Lower lobe of right lung (tissue), 2 donors: Measurements from ENCODE around the gene IMP4. TPM values are rescaled to one million over a fixed set of nuclear protein-coding genes. Genes with fewer than 3 reads are reported as not detected.

ENCODE experiments used
- ATAC-seq, 2 donors: fragments of 200-7000 bp; cut with Tn5 transposase; one replicate each; pipeline ENCODE4 v1.9.1; 2020 to 2022; ENCODE audit warnings: mild to moderate bottlenecking in 2 of 2, moderate library complexity in 2 of 2
- DNase-seq: peaks from one replicate; pipeline ENCODE4 v3.0.0-alpha.2; 2020
- H3K27ac ChIP-seq: fragments of 200-600 bp; one replicate; pipeline ENCODE4 v1.8.0; 2022
- H3K27me3 ChIP-seq: fragments of 200-600 bp; one replicate; pipeline ENCODE4 v1.8.0; 2022; ENCODE audit warnings: low read depth
- H3K36me3 ChIP-seq: fragments of 200-600 bp; one replicate; pipeline ENCODE4 v1.8.0; 2022; ENCODE audit warnings: mild to moderate bottlenecking
- H3K4me1 ChIP-seq: fragments of 200-600 bp; one replicate; pipeline ENCODE4 v1.8.0; 2022
- H3K4me3 ChIP-seq: fragments of 200-600 bp; one replicate; pipeline ENCODE4 v1.8.0; 2022; ENCODE audit warnings: mild to moderate bottlenecking
- H3K9me3 ChIP-seq: fragments of 200-600 bp; one replicate; pipeline ENCODE4 v1.8.0; 2022
- intact Hi-C: fragments of 100-400 bp; cut with DNase I; formaldehyde crosslinking; loops from one replicate; pipeline ENCODE4 v1.11.0; 2022
- total RNA-seq: library from RNA; stranded (reverse); fragmentation: NEBNext Ultra II Directional; extraction: Animal tissue kit (Norgen Biotek cat#: 25700); gene quantifications from one replicate; pipeline ENCODE4 v1.2.1, GENCODE V29; 2021
- TF ChIP-seq, protein P1 (sequence below): fragments of 200-600 bp; IDR thresholded peaks from one replicate; pipeline ENCODE4 v1.8.0; 2022; ENCODE audit warnings: antibody characterized with exemption, mild to moderate bottlenecking
- donor health status: DM: no; HTN: yes; CAD: no; lungs with severe emphysema.

Gene IMP4
- total RNA-seq, 1 donor from 2014 or later: 55.9 TPM

DNA sequence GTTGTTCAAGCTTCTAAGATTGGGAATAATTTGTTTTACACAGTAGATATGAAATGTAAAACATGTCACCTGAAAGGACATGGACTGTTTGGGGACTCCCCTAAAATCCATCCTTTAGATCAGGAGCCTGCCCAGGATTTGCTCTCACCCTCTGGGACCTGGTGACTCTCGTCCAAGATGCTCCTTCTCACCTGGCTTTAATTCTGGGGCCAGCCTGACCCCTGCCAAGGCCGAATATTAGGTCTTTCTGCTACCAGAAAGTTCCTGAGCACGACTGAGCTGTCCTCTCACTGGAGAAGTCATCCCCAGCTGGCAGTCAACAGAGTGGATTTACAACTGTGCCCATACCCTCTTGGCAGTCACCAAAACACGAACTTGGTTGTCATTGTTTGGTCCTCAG is 38.4 kb downstream of the IMP4 start:
- no peak for ATAC-seq
- H3K9me3 ChIP-seq: no peaks in the 10 kb centered on the region

DNA sequence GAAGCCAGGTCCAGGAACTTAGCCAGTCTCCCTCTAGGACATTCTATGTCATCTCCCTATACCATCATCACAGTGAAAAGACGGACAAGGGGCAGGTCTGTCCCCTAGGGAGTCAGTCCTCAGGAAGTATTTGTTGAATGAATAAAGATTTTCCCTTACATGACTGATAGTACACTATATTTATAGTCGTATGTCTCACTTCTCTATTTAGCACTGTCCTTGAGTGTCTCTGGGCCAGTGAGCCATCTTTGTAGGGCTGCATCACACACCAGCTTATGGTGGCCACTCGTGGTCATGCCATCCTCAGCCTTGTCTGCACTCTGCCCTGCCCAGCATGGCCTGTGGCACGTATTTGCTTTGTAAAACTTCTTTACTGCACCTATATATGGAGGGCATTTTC is 38.9 kb downstream of the IMP4 start:
- ATAC-seq: no peak
- H3K27me3 ChIP-seq: no peaks in the 10 kb centered on the region
- TF ChIP-seq, protein P1, sequence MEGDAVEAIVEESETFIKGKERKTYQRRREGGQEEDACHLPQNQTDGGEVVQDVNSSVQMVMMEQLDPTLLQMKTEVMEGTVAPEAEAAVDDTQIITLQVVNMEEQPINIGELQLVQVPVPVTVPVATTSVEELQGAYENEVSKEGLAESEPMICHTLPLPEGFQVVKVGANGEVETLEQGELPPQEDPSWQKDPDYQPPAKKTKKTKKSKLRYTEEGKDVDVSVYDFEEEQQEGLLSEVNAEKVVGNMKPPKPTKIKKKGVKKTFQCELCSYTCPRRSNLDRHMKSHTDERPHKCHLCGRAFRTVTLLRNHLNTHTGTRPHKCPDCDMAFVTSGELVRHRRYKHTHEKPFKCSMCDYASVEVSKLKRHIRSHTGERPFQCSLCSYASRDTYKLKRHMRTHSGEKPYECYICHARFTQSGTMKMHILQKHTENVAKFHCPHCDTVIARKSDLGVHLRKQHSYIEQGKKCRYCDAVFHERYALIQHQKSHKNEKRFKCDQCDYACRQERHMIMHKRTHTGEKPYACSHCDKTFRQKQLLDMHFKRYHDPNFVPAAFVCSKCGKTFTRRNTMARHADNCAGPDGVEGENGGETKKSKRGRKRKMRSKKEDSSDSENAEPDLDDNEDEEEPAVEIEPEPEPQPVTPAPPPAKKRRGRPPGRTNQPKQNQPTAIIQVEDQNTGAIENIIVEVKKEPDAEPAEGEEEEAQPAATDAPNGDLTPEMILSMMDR: no peak
- no peak overlapping the region for H3K27ac ChIP-seq
- no peak for DNase-seq
- intact Hi-C loops: no loop called here
- peaks cover 5% of the 10 kb centered on the region for H3K36me3 ChIP-seq
- no peak overlapping the region for H3K4me3 ChIP-seq
- H3K9me3 ChIP-seq: no peaks in the 10 kb centered on the region
- H3K4me1 ChIP-seq: peaks cover 14% of the 10 kb centered on the region

More for the DNA sequence above, 38.4 kb downstream of the IMP4 start:
- Histone ChIP-seq H3K4me1 (peaks cover 11% of the 10 kb centered on the region), H3K36me3 (peaks cover 5% of the 10 kb centered on the region), H3K4me3 (no peak overlapping the region), H3K27ac (no peak overlapping the region), H3K27me3 (no peaks in the 10 kb centered on the region)
- DNase-seq: no peak
- intact Hi-C loops: no loop called here
- TF ChIP-seq, protein P1: no peak

DNA sequence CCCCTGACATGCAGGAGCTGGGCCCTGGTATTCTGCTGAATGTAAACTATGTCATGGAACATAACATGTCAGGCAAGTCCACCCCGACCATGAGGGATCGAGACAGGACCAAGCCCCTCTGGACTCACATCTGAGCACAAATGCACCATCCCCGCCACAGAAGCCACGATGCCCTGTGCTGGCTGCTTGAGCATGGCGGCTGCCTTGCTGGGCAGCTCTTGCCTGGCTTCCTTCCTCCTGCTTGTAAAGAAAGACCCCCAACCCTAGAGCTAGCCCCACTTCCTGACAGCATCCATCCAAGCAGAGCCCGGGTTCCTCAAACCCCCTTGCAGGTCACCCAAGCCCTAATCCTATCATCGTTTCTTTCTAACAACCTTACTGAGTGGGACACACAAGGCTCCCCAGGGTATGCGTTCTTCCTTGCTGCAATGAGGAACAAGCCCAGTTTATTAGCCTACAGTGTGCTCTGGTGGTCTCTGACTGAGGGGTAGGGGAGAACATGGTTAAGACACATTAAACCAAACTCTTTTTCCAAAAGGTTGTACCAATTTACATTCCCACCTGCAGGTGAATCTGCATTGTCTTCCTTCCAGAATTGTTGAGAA is 39.7 kb downstream of the IMP4 start:
- Histone ChIP-seq H3K36me3 (peaks cover 5% of the 10 kb centered on the region), H3K27me3 (no peaks in the 10 kb centered on the region), H3K4me3 (no peak overlapping the region), H3K4me1 (peaks cover 12% of the 10 kb centered on the region), H3K27ac (no peak overlapping the region), H3K9me3 (no peaks in the 10 kb centered on the region)
- no peak for ATAC-seq
- DNase-seq: no peak
- intact Hi-C loops: no loop called here
- TF ChIP-seq, protein P1: no peak

DNA sequence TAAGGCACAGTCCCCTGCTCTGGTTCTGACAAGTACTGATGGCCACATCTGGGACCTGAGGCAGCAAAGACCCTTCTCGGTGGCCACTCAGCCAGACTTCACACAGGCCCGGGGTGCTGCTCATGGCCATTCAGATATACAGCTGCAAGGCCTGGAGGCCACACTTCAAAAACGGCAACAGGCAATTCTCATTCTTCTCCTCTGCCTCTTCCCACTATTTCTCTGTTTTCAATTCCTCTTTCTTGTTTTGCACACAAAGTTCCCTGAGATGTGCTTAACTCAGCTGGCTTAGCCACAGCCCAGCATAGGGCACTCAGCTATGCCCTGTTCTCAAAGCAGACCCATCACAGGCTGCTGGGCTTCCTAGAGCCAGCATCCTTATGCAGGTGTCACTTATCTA is 43.0 kb downstream of the IMP4 start:
- Histone ChIP-seq H3K4me1 (peaks cover 22% of the 10 kb centered on the region), H3K36me3 (peaks cover under 1% of the 10 kb centered on the region), H3K27ac (peak overlapping the region; percentile 21), H3K4me3 (no peak overlapping the region), H3K27me3 (no peaks in the 10 kb centered on the region), H3K9me3 (no peaks in the 10 kb centered on the region)
- TF ChIP-seq, protein P1: no peak
- DNase-seq (no peak), ATAC-seq (peak in 1 of 2 donors; percentile 11)
- intact Hi-C loops: no loop called here

DNA sequence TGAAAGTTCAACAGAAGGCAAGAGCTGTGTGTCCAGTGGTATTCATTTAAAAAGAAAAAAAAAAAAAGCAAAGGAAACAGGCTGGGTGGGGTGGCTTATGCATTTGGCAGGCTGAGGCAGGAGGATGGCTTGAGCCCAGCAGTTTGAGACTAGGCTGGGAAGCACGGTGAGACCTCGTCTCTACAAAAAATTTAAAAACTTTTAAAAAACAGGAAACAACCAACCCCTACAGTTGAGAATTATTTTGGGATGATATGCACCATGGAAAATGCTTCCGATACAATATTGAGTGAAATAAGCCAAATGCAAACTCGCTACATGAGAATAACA is 44.3 kb downstream of the IMP4 start:
- H3K9me3 ChIP-seq: no peaks in the 10 kb centered on the region
- peak overlapping the region; percentile 53 for H3K27ac ChIP-seq
- H3K4me1 ChIP-seq: peaks cover 28% of the 10 kb centered on the region
- intact Hi-C loops: no loop called here
- no peaks in the 10 kb centered on the region for H3K36me3 ChIP-seq
- TF ChIP-seq, protein P1: no peak
- H3K4me3 ChIP-seq: no peak overlapping the region
- no peak for DNase-seq
- no peak for ATAC-seq
- no peaks in the 10 kb centered on the region for H3K27me3 ChIP-seq

DNA sequence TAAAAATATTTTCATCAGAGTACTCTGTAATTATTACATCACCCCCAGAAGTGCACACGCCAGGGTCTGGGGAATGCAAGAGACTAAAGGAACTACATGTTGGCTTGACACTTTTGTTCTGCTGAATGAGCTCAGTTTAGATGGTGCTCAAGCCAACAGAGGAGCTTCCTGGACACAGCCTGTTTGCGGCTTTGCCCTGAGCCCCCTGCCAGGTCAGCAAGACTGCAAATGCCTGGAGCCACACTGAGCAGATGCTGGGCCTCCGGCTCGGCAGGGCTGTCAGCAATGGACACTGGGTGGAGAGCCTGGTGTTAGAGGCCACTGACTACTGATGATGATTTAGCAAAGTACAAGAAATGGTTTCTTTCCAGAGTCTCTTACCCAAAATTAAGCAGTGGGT is 45.1 kb downstream of the IMP4 start:
- Histone ChIP-seq H3K9me3 (no peaks in the 10 kb centered on the region), H3K4me3 (no peak overlapping the region), H3K36me3 (no peaks in the 10 kb centered on the region), H3K27ac (no peak overlapping the region), H3K27me3 (no peaks in the 10 kb centered on the region), H3K4me1 (peaks cover 32% of the 10 kb centered on the region)
- TF ChIP-seq, protein P1: no peak
- ATAC-seq: no peak
- no peak for DNase-seq
- intact Hi-C loops: no loop called here
